C1 segment of cervical spinal cord (tissue), 14 donors: ENCODE results near the gene SCLY.
A peak's percentile ranks its signal among the peaks of the same experiment; 100 is the strongest.
"Not testable (repeated sequence)": the region's sequence is repeated elsewhere in the genome, so short reads cannot be mapped to it uniquely, and the experiment has no call there.

ENCODE experiments used
- DNase-seq, 14 donors: peaks; one replicate each; lab custom pipeline; 2025; lab: John Stamatoyannopoulos, UW

Gene SCLY

DNA sequence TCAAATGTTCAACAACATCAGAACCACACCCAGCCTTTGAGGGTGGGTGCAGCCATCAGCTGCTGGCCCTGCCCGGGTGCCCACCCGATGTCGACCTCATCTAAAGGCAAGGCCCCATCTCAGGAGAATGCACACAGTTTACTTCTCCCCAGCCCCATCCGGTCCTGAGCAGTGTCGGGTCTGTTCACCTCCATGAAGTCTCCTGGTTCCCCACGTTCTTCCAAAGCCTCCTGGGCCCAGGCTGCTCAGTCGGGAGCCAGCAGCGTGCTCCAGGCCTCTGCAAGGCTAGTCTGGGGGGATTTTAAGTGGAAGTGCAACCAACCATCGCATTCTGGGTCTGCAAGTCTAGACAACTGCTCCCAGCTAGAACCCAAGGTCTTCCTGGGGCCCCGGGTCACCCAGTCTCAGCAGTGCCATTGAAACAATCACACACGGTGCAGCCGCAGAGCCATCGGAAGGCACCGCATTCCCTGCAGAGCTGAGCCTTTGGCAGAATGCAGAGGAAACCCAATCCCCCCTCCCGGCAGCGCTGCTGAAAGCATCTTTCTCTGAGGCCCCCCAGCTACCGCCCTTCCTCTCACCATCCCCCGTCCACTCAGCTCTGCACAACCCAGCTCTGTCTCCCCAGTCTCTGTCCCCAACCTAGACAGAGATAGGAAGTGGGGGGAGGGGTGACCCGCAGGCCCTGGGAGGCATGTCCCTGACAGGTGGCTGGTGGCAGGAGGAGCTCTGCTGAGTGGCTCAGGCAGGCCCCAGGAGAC is 47.8 kb downstream of the SCLY start:
- DNase-seq = peak in 1 of 14 donors; percentile 31

DNA sequence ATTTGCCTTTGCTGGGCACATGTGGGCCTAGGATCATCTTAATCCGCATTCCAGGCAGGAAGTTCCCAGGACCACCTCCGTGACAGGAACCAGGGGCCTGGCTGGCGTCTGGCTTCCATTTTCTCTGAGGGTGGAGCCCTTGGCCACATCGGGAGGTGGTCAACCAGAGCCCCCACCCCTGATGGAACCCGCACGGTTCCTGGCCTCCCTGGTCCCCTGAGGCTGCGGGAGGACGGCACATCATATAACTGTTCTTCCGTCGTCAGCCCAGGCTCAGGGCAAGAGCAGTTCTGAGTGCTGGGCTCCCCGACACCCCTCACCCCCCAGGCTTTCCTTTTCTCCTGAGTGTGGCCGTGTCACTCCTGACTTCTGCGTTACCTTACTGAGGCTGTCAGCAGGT is 52.8 kb downstream of the SCLY start:
- no peak for DNase-seq

DNA sequence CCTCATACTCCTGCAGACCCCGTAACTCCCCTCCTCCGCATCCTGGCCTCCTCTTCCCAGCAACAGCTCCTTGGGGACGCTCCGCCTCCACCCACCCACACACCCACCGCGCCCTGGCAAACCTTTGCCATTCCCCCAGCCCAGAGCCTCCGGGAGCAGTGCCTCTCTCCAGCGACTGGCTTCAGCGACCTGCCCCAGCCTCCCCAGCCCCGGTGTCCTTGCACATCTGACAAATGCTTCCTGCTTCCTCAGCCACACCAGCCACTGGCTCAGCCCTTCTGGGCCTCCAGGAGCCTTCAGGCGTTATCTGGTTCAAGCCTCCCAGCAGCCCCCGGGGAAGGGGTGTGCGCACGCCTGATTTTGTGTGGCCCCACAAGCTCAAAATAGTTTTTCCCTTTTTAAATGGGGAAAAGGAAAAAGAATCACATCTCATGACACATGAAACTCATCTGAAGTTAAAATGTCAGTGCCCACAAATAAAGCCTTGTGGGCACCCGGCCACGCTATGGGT is 53.6 kb downstream of the SCLY start:
- no peak for DNase-seq

DNA sequence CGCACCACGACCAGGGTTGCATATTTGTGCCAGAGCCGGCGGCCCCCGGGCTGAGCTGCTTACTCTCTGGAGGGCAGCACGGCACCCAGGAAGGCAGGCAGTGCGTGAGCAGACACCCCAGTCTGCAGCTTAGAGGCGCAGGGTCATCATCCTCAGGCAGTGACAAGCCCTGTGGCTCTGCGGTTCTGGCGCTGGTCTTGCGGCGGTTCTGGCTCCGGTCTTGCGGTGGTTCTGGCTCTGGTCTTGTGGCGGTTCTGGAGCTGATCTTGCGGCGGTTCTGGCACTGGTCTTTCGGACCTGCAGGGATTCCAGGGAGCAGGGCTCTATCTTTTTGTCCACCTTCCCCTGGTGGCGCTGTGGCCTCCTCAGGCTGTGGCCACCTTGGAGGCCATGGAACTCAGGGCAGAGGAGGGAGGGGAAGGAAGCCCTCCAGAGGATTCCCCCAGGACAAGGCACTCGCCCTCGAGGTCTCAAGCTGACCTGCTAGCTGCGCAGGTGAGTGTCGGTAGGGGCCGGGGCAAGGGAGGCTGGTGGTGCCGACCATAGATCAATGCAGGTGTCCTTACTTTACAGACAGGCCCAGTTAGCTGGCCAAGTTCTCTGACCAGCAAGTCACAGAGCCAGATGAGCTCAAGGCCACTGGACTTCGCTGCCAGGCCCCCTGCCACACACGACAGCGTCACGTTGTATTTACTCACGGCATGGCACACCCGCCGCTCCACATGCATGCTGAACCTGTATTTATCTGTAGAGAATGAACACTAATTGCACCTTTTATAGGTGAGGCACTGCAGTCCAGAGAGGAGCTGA is 54.3 kb downstream of the SCLY start:
- no peak for DNase-seq

DNA sequence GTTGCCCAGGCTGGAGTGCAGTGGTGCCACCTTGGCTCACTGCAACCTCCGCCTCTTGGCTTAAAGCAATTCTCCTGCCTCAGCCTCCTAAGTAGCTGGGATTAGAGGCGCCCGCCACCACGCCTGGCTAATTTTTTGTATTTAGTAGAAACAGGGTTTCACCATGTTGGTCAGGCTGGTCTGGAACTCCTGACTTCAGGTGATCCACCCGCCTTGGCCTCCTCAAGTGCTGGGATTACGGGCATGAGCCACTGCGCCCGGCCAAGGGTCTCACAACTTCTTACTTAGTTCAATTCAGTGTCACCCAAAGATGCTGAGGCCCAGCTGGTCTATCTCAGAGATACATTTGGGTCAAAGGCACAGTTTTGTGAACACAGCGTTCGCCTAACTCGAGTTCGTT is 54.9 kb downstream of the SCLY start:
- not testable (repeated sequence) for DNase-seq

DNA sequence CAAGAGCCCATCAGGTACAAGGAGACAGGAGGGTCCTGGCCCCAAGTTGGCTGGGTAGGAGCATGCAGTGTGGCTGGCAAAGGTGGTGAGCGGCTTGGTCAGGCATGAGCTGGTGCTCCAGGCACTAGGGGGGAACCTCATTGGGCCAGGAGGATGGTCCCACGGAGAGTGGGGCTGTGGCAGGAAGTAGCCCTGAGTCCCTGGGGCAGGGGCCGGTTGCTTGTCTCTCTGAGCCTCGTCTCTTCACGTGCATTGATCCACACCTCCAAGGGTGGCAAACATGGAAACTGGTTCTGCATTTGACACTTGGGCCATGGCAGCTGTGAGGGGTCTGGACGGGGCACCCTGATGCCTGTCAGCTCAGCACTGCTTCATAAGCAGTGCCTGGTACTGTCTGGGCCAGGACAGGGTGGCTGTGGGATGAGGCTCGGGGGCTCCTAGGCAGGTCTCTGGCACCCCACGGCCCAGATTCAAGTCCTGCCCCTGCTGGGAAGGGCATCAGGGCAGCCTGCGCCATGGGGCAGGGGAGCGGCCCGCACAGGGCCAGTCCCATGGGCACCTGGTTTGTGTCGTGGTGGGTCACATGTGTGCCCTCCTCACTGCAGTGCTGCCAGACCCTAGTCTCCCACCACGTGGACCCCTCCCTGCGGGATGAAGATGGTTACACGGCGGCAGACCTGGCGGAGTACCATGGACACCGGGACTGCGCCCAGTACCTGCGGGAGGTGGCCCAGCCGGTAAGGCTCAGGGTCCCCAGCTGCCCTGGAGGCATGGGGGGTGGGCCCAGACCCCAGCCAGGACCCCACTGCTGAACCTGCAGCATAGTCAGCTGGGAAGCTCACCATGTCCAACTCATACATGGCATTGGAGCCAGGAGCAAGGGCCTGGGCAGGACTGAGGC is 55.7 kb downstream of the SCLY start:
- no peak for DNase-seq

DNA sequence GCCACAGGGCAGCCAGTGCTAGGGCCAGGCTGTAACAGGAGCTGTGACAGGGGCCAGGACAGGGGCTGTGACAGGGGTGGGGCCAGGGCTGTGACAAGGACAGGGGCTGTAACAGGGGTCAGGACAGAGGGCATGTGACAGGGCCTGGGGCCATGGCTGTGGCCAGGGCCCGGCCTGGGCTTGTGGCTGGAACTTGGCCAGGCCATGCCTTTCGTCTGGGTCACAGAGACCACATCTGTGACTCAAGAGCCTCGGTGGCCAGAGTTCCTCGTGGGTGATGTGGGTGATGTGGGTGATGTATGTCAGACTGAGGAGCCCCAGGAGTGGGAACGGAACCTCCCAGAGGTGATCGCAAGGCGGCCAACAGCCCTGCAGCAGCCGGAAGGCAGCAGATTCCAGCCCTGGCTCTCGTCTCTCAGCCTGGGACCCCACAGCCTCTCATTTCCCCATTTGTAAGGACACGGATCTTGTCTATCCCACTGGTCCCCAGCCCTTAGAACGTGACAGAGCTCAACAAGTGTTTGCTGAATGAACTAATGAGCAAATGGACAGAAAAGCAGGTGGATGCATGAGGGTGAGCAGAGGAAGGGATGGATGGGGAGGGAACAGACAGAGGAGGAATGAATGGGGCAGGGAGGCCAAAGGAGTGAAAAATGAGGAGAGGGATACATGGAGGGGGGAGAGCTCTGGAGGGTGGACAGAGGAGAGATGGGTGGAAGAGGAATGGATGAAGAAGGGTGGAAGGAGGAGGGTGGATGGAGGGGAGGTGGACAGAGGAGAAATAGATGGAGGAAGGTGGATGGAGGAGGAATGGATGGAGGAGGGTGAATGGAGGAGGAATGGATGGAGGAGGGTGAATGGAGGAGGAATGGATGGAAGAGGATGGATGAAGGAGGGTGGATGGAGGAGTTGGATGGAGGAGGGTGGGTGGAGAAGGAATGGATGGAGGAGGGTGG is 56.7 kb downstream of the SCLY start:
- no peak for DNase-seq

DNA sequence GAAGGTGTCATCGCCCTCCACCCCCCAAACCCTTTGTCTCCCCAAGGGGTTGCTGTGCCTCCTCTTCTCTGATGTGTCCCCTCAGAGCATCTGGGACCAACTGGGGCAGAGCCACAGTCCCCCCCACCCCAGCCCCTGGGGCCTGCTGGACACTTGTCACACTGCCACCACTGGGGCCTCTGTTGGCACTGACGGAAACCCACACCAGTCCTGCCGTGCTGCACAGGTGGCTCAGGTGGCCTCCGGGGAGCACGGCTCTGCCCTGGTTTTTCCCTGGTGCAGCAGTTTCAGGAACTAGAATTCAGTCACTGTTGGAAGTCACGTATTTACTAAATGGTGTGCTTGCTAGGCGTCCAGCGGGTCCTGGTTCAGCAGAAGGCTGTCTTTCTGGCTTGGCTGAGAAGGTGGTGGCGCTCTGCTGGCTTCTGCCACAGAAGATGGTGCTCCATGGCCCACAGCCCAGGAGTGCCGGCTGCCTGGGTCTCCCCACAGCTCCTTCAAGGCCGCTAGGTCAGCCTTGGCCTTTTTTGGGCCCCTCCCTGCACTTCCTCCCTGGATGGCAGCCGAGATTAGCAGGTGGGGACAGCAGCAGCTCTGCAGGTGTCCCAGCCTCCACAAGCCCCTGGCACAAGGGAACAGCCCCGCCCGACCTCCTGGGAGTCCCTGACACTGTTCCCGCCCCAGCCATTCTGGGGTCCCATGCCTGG is 59.1 kb downstream of the SCLY start:
- DNase-seq = peak in 1 of 14 donors; percentile 78

DNA sequence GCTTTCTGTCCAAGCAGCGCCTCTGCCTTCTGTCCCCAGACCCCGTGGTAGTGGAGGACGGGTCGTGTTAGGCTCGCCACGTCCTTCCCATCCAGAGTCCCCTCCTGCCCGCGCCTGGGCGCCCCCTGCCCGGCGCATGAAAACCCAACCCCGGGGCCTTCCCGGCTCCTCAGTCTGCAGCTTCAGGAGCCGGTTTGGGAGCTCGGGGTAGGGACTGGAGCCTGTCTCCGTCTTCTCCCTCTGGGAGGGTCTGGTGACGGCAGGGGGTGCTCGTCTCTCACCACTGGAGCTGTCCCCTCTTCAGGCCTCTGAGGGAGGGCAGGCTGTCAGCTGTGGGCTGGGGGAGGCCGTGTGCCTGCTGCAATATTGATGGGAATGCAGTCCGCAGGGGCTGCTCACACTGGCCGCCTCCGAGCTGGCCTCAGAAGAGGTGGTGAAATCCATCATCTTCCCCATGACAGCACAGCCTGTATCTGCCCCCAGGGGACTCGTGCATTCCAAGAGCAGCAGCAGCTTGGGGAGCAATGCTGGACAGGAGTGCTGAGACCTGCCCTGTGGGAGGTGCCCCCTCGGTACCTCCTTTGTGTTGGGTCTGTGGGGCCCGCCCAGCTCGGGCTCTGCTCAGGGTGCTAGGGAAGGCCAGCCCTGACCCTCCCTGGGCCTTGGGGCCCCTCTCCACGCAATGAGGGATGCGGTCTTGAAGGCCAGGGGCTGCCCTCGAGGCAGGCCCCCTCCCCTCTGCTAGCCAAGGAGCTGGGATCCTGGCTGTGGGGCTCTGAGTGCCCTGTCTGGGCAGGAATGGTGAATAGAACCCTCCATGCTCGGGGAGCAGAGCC is 59.9 kb downstream of the SCLY start:
- DNase-seq = peak in 1 of 14 donors; percentile 34

DNA sequence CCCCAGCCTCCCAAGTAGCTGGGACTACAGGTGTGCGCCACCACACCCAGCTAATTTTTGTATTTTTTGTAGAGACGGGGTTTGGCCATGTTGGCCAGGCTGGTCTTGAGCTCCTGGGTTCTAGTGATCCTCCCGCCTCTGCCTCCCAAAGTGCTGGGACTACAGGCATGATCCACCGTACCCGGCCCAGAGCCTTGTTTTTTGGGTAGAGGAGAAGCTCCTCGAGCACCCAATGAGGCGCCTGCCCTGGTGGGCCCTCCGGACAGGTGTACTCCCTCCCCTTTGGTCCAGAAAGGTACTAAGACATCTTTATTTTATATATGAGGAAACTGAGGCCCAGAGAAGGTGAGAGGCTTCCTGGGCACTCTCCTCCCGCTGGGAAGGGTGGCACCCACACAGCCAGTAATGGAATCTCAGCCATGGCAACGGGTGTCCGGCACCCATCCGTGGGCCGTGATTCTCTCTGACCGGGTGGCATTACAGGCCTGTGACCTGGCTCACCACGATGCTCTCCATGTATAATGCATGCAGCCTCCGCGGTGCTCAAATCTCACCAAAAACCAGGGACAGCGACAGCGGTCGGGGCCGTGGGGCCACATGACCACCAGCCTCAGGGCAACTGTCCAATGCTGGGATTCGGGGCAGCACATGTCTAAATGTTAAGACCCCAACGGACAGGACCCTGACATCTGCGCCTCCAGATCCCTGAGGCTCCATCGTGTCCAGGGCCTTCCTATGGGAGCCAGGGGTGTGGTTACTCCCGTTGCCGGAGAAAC is 60.9 kb downstream of the SCLY start:
- no peak for DNase-seq

DNA sequence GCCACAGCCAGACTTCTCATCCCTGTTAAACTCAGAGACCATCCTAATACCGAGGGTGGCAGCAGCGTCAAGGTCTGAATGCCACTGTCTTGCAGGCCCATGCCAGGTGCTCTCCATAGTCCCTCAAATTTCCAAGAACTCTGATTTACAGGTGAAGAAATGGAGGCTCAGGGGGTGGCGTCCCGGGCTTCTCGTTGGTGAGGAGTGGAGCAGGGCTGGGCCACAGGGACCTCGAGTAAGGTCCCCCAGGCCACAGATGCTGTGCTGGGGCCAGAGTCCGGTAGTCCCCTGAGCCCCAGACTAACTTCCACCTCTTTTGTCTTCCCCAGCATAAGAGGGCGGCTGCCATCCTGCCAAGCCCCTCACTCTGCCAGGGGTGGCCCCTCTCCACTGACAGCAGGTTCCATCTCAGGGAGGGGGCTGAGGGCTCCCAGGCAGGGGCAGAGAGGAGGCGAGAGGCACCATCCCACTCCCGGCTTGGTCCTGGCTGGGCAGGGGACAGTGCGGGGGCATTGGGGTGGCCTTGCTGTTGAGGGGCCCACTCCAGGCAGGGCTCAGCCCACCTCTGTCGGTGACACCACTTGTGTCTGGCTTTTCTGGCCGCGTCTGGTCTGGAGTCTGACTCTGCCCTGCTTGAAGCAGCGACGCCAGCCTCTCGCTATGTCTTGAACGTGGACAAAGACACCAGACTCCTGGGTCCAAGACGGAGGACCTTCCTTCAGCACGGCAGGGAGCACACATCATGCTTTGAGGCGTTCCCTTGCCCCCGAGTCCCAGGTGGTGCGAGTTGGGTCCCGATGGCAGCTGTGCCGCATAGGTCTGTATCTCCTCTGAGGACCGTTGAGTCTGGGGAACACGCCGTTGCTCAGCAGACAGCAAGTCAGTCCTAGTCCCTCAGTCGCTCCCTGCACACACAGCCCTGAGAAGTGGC is 61.8 kb downstream of the SCLY start:
- no peak for DNase-seq

DNA sequence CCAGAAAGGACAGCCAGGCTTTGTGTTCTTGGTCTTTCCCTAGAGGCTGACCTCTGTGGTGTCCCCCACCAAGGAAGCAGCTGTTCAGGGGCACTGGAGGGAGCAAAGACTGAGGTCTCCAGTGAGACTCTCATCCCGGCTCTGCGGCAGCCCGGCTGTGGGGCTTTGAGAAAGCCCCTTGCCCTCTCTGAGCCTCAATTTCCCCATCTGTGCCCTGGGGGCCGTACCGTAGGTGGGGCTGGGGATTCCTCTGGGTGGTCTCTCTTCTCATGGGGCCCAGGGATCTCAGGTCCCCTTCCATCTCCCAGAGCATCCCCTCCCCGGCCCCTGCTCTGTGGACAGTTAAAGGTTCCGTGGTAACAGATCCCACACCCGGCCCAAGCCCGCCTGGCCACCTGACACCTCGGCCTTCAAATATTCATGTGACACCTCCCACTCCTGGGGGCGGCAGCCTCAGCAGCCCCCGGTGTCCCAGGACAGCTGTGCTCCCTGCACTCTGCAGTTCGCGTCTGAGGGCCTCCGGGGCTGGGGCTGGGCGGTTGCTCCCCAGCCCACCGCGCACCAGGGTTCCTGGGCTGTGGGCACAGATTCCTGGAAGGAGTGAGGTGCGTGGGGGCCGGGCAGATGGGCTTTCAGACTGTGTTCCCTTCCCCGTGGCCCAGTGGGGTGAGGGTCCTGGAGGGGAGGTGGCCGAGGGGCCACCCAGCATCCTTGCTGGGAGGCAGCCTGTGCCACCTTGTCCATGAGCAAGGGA is 62.6 kb downstream of the SCLY start:
- no peak for DNase-seq

DNA sequence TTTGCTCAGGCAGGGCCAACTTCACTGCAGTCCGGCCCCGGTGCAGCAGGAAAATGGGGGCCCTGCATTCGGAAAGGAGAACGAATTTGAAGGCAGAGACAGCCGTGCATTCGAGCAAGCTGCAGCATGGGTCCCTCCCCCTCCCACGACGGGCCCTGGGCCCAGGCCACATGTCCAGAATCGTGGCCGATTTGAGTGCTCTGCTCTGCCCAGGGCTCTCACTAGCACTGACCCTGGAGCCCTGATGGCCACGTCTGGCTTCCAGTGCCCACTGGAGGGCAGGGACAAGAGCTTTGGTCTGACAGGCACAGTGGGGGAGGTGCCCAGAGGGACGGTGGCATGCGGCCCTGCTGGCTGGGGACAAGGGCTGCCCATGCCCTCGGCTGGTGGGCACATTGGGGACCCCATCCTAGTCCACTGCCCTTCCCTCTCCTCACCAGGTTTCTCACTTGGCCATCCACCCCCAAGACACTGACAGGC is 63.2 kb downstream of the SCLY start:
- no peak for DNase-seq

DNA sequence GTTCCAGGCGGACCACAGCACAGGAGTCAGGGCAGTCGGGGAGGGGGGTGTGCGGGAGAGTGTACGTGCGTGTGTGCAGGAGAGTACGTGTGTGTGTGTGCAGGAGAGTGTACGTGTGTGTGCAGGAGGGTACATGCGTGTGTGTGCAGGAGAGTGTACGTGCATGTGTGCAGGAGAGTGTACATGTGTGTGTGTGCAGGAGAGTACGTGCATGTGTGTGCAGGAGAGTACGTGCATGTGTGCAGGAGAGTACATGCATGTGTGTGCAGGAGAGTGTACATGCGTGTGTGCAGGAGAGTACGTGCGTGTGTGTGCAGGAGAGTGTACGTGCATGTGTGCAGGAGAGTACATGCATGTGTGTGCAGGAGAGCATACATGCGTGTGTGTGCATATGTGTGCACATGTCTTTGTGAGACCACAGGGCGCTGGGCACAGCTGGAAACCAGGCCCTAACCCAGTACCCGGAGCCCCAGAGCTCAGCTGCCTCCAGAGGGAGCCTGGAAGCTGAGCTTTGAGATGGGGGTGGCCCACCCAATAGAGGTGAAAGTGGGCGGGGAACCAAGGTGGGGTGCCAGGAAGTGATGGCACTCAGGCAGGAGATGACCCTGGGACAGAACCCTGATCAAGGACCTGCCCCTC is 63.8 kb downstream of the SCLY start:
- no peak for DNase-seq

DNA sequence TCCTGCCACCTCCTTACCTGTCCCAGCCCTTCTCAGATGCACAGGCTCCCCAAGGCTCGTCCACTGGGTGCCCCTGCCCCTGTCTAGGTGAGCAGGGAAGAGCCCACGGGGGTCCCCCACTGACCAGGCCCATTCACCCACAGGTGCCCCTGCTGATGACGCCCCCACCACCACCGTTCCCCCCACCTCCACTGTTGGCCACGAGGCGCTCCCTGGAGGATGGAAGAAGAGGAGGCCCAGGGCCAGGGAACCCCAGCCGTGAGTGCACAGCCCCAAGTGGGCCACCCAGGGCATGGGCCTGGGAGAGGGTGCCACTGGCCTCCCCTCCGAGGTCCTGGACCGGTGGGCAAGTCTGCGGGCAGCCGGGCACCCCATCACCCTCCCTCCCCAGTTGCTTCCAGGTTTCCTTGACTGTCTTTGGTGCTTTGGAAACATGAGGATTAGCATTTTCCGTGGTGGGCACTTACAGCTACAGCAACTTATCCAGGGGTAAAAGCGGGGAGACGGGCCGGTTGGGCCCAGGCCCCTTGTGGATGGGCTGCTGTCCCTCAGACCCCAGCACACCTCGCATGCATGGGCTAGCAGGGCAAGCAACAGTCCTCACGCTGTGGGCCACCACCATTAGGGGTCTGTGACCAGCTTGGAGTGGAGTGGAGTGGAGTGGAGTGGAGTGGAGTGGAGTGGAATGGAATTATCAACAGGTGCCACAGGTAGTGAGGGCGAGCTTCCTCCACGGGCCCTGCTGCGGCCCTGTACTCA is 64.5 kb downstream of the SCLY start:
- no peak for DNase-seq
